Fibroblast of mammary gland (primary cell): Measurements from ENCODE around the gene CCDC178.

Experiments used
- DNase-seq: peaks from one replicate; pipeline ENCODE4 v3.0.0-alpha.2; 2010; ENCODE audit warnings: low read depth
- H3K4me3 ChIP-seq: 2 replicates; pipeline ENCODE4 v1.5.1; 2011; ENCODE audit warnings: low read depth, mild to moderate bottlenecking, low read length, moderate library complexity; ENCODE audit not compliant: control insufficient read depth
- TF ChIP-seq, protein P1 (sequence below): conservative IDR thresholded peaks from 2 replicates; pipeline ENCODE4 v1.5.1; 2011; ENCODE audit warnings: low read depth, low read length, inconsistent platforms; ENCODE audit not compliant: control insufficient read depth, insufficient read depth

CCDC178 gene

GRCh38 chr18:32889615-32890593 is 550.6 kb downstream of the CCDC178 start:
- DNase-seq, result no peak
- H3K4me3 ChIP-seq, result no peak overlapping the region
- TF ChIP-seq, protein P1, sequence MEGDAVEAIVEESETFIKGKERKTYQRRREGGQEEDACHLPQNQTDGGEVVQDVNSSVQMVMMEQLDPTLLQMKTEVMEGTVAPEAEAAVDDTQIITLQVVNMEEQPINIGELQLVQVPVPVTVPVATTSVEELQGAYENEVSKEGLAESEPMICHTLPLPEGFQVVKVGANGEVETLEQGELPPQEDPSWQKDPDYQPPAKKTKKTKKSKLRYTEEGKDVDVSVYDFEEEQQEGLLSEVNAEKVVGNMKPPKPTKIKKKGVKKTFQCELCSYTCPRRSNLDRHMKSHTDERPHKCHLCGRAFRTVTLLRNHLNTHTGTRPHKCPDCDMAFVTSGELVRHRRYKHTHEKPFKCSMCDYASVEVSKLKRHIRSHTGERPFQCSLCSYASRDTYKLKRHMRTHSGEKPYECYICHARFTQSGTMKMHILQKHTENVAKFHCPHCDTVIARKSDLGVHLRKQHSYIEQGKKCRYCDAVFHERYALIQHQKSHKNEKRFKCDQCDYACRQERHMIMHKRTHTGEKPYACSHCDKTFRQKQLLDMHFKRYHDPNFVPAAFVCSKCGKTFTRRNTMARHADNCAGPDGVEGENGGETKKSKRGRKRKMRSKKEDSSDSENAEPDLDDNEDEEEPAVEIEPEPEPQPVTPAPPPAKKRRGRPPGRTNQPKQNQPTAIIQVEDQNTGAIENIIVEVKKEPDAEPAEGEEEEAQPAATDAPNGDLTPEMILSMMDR, result no peak

DNA sequence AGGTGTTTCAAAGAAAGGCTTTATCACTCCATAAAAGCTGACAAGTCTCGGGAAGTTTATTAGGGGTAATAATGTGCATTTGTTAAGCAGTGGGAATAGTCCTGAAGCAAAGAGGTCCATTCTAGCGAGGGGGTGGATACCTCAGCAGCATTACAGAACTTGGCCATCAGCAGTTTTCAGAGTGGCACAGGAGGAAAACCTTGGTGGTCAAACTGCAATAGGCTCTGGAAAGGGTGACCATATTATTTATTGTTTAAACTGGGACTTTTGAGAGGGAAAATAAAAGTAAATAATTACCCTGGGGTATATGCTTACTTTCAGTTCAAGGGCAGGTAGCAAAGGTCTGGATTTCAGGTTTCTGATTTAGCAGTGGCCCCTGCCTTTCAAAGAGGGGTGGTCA is 552.2 kb downstream of the CCDC178 start:
- TF ChIP-seq, protein P1, result no peak
- no peak for DNase-seq
- no peak overlapping the region for H3K4me3 ChIP-seq
